ENCODE results near the gene DEPP1. TPM values are rescaled to one million over a fixed set of nuclear protein-coding genes. Genes with fewer than 3 reads are reported as not detected.

Gene DEPP1
- total and polyA plus RNA-seq, 2 donors (not counting 1 experiment from before 2014, with no cell fraction given), result not detected

DNA sequence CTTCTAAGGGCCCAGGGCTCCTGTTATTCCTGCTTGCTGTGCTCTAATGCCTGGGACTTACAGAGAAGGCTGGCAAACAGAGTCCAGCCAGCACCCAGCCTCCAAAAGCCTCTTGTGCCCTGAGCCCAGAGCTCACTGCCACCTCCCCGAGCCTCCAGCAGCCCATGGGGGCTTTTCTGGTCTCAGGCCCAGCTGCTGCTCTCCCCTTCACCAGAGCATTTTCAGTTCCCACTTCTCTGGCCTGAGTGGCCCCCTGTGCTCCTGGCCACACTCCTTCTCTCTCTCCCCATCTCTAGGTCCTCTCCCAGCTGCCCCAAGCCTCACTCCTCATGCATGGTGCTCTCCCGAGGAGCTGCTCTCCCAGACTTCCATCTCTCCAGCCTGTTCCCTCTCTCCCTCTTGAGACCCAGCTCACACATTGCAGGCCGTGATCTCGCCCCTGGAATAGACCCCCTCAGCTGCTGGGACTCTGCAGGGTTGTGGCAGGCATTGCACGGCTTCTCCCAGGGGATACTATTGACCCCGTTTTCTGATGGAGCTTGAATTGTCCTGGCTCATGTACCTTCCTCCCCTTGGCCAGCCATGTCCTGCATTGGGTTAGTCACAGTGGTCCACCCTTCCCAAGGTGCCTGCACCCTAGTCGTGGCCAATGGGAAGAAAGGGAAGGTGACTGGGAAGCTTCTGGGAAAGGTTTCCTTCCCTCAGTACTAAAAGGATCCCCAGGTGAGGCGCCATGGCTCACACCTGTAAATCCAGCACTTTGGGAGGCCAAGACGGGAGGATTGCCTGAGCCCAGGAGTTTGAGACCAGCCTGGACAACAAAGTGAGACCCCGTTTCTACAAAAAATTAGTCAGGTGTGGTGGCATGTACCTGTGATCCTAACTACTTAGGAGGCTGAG, 28.0 kb downstream of the DEPP1 start:
- no peak overlapping the region for H3K4me3 ChIP-seq (ENCODE audit: control extremely low read depth in 1 of 5, extremely low read depth in 1 of 5, insufficient read depth in 1 of 5, low read depth in 2 of 5, low read length in 4 of 5)
- no peaks in the 10 kb centered on the region for H3K79me2 ChIP-seq (ENCODE audit: control insufficient read depth, insufficient read depth, low read length)
- H3K27ac Mint-ChIP-seq, result peak overlapping the region; percentile 26
- WGBS (ENCODE audit: insufficient coverage), result 81% methylated on average over 8 of the region's 10 CpGs
- no peak overlapping the region for H2AFZ ChIP-seq (ENCODE audit: insufficient read depth, low read depth, low read length, poor library complexity, severe bottlenecking)
- no peak overlapping the region for H3K27ac ChIP-seq (ENCODE audit: low read length in 2 of 2)
- H3K4me1 ChIP-seq (ENCODE audit: control insufficient read depth in 2 of 2, insufficient read depth in 2 of 2, low read length in 2 of 2), result peaks cover 27 to 46% of the 10 kb centered on the region in 2 donors
- no peak overlapping the region for H3K9ac ChIP-seq (ENCODE audit: low read length)
- H3K4me2 ChIP-seq (replicated peaks; ENCODE audit: low read depth, low read length, poor library complexity, severe bottlenecking), result no peak overlapping the region
- H3K27me3 ChIP-seq (replicated peaks in 1 of 4; ENCODE audit: control extremely low read depth in 1 of 4, control insufficient read depth in 3 of 4, insufficient read depth in 4 of 4, low read length in 3 of 4), result no peaks in the 10 kb centered on the region
- H3K36me3 ChIP-seq (replicated peaks in 1 of 2; ENCODE audit: control extremely low read depth in 1 of 2, control insufficient read depth in 1 of 2, extremely low read depth in 1 of 2, insufficient read depth in 2 of 2, low read length in 1 of 2), result peaks cover 0 to 3% of the 10 kb centered on the region in 2 experiments
- H3K9me3 Mint-ChIP-seq (ENCODE audit: insufficient read depth), result no peaks in the 10 kb centered on the region
- no peak overlapping the region for H3K4me3 Mint-ChIP-seq
- no peaks in the 10 kb centered on the region for H3K9me3 ChIP-seq (ENCODE audit: control extremely low read depth in 1 of 3, control insufficient read depth in 2 of 3, insufficient read depth in 1 of 3, low read length in 2 of 3)
- H3K27me3 Mint-ChIP-seq, result no peaks in the 10 kb centered on the region
- CTCF ChIA-PET, result interaction anchor here (1.4 to 5.1 kb wide), 2 partner anchors 13 to 18 kb away, joined by 4 to 22 read pairs; no protein-coding TSS in a partner anchor
- intact Hi-C loops (cut with micrococcal nuclease), result no loop called here
- TF ChIP-seq EZH2 (IDR thresholded peaks at IDR 0.05; ENCODE audit: borderline replicate concordance, insufficient read depth, low read depth, low read length, poor library complexity, severe bottlenecking), result no peak
- TF ChIP-seq, protein P1, sequence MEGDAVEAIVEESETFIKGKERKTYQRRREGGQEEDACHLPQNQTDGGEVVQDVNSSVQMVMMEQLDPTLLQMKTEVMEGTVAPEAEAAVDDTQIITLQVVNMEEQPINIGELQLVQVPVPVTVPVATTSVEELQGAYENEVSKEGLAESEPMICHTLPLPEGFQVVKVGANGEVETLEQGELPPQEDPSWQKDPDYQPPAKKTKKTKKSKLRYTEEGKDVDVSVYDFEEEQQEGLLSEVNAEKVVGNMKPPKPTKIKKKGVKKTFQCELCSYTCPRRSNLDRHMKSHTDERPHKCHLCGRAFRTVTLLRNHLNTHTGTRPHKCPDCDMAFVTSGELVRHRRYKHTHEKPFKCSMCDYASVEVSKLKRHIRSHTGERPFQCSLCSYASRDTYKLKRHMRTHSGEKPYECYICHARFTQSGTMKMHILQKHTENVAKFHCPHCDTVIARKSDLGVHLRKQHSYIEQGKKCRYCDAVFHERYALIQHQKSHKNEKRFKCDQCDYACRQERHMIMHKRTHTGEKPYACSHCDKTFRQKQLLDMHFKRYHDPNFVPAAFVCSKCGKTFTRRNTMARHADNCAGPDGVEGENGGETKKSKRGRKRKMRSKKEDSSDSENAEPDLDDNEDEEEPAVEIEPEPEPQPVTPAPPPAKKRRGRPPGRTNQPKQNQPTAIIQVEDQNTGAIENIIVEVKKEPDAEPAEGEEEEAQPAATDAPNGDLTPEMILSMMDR (IDR thresholded peaks at IDR 0.05), result no peak
- POLR2A ChIA-PET, result no interaction called here
- no peak for ATAC-seq (ENCODE audit: low read depth)
- H4K20me1 ChIP-seq (ENCODE audit: control insufficient read depth, insufficient read depth, low read length, poor library complexity, severe bottlenecking), result peaks cover 5% of the 10 kb centered on the region
- no peak for DNase-seq
- peaks cover 45% of the 10 kb centered on the region for H3K4me1 Mint-ChIP-seq

DNA sequence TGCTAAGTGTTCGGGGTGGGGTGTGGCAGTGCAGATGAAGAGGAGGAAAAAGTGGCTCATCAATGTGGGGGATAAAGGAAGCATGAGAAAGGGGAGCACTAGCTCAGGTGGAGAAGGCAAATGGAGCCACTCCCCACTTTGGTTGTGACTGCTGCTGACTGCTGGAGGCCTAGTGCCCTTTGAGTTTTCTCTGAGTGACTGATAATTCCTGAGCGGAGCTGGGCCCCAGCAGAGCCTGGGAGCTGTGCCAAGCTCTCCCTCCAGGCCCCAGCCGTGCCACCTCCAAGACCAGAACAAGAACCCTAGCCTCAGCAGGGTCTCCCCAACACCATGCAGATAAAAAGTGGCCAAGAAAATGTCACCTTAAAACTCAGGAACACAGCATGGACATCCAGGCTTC, 28.7 kb downstream of the DEPP1 start:
- Histone ChIP-seq H3K79me2 (ENCODE audit: control insufficient read depth, insufficient read depth, low read length) (no peaks in the 10 kb centered on the region), H3K4me3 (ENCODE audit: control extremely low read depth in 1 of 5, extremely low read depth in 1 of 5, insufficient read depth in 1 of 5, low read depth in 2 of 5, low read length in 4 of 5) (no peak overlapping the region), H3K4me1 (ENCODE audit: control insufficient read depth in 2 of 2, insufficient read depth in 2 of 2, low read length in 2 of 2) (peaks cover 27 to 46% of the 10 kb centered on the region in 2 donors), H2AFZ (ENCODE audit: insufficient read depth, low read depth, low read length, poor library complexity, severe bottlenecking) (no peak overlapping the region), H3K36me3 (replicated peaks in 1 of 2; ENCODE audit: control extremely low read depth in 1 of 2, control insufficient read depth in 1 of 2, extremely low read depth in 1 of 2, insufficient read depth in 2 of 2, low read length in 1 of 2) (peaks cover 0 to 3% of the 10 kb centered on the region in 2 experiments), H3K9me3 (ENCODE audit: control extremely low read depth in 1 of 3, control insufficient read depth in 2 of 3, insufficient read depth in 1 of 3, low read length in 2 of 3) (peaks cover 0 to 4% (median 0%) of the 10 kb centered on the region in 3 donors), H4K20me1 (ENCODE audit: control insufficient read depth, insufficient read depth, low read length, poor library complexity, severe bottlenecking) (peaks cover 5% of the 10 kb centered on the region), H3K9ac (ENCODE audit: low read length) (no peak overlapping the region), H3K27ac (ENCODE audit: low read length in 2 of 2) (no peak overlapping the region), H3K4me2 (replicated peaks; ENCODE audit: low read depth, low read length, poor library complexity, severe bottlenecking) (no peak overlapping the region), H3K27me3 (replicated peaks in 1 of 4; ENCODE audit: control extremely low read depth in 1 of 4, control insufficient read depth in 3 of 4, insufficient read depth in 4 of 4, low read length in 3 of 4) (no peaks in the 10 kb centered on the region)
- ChIA-PET CTCF (interaction anchor here (1.4 to 5.1 kb wide), 2 partner anchors 14 to 18 kb away, joined by 4 to 22 read pairs; no protein-coding TSS in a partner anchor), POLR2A (no interaction called here)
- ATAC-seq (ENCODE audit: low read depth) (no peak), DNase-seq (no peak)
- H3K9me3 Mint-ChIP-seq (ENCODE audit: insufficient read depth), result peaks cover 3% of the 10 kb centered on the region
- peaks cover 45% of the 10 kb centered on the region for H3K4me1 Mint-ChIP-seq
- no peak overlapping the region for H3K27ac Mint-ChIP-seq
- TF ChIP-seq EZH2 (IDR thresholded peaks at IDR 0.05; ENCODE audit: borderline replicate concordance, insufficient read depth, low read depth, low read length, poor library complexity, severe bottlenecking), result no peak
- TF ChIP-seq, protein P1 (IDR thresholded peaks at IDR 0.05), result no peak
- H3K27me3 Mint-ChIP-seq, result no peaks in the 10 kb centered on the region
- 100% methylated on average over 3 of the region's 3 CpGs for WGBS (ENCODE audit: insufficient coverage)
- H3K4me3 Mint-ChIP-seq, result no peak overlapping the region
- intact Hi-C loops (cut with micrococcal nuclease), result no loop called here
